Activated naive CD8-positive, alpha-beta T cell treated with anti-CD3 and anti-CD28 coated beads for 36 hours (primary cell): ENCODE data around the gene PNPLA7. TPM values are rescaled to one million over a fixed set of nuclear protein-coding genes. Genes with fewer than 3 reads are reported as not detected.
"Not testable (repeated sequence)": the region's sequence is repeated elsewhere in the genome, so short reads cannot be mapped to it uniquely, and the experiment has no call there.

Experiments
- DNase-seq: peaks from one replicate; pipeline ENCODE4 v3.0.0; 2021
- H3K27ac Mint-ChIP-seq: one replicate; pipeline ENCODE4 v1.8.0; 2022; ENCODE audit warnings: mild to moderate bottlenecking, moderate library complexity, mixed read lengths
- H3K27me3 Mint-ChIP-seq: one replicate; pipeline ENCODE4 v1.8.0; 2022; ENCODE audit warnings: mild to moderate bottlenecking, mixed read lengths
- H3K36me3 Mint-ChIP-seq: one replicate; pipeline ENCODE4 v1.8.0; 2021; ENCODE audit warnings: mild to moderate bottlenecking, mixed read lengths
- H3K4me1 Mint-ChIP-seq: one replicate; pipeline ENCODE4 v1.8.0; 2021; ENCODE audit warnings: mixed read lengths
- H3K4me3 Mint-ChIP-seq: one replicate; pipeline ENCODE4 v1.8.0; 2022; ENCODE audit warnings: mild to moderate bottlenecking, moderate library complexity, mixed read lengths
- H3K9me3 Mint-ChIP-seq: one replicate; pipeline ENCODE4 v1.8.0; 2022; ENCODE audit warnings: mixed read lengths
- total RNA-seq, 2 experiments: library from RNA; stranded (reverse); gene quantifications; one replicate each; pipeline ENCODE4 v1.2.3, GENCODE V29; 2021

The PNPLA7 gene
- total RNA-seq, result 1 to 10 TPM; 2.5 to 2.9 TPM

DNA sequence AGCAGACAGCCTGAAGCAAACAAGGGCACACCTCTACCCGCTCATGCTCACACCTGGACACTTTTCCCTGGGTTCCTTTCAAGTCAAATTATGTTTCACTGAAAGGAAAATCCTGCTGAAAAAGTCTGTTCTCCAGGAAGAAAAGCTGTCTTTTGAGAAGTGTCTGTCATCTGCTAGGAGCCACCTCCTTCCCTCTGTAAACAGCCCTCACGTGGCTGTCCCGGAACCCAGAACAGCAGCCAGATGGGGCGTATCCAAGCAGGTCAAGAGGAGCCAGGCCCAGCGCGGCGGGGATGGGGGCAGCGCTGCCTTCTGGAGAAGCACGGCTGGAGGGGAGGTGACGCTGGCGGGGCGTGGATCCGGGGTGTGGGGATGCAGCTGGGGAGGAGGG, at the start of gene PNPLA7:
TSS of gene PNPLA7 (minus strand) at position 172 of the 391 bp plus-strand sequence. CDS start 205 bp downstream, outside the sequence.
- H3K36me3 Mint-ChIP-seq, result peaks cover 10% of the 10 kb centered on the region
- H3K4me3 Mint-ChIP-seq, result peak within 1 kb of the TSS; percentile 80
- peak; percentile 45 for DNase-seq
- no peaks in the 10 kb centered on the region for H3K9me3 Mint-ChIP-seq
- peak within 1 kb of the TSS; percentile 54 for H3K27ac Mint-ChIP-seq
- H3K4me1 Mint-ChIP-seq, result peaks cover 18% of the 10 kb centered on the region
- no peaks in the 10 kb centered on the region for H3K27me3 Mint-ChIP-seq

DNA sequence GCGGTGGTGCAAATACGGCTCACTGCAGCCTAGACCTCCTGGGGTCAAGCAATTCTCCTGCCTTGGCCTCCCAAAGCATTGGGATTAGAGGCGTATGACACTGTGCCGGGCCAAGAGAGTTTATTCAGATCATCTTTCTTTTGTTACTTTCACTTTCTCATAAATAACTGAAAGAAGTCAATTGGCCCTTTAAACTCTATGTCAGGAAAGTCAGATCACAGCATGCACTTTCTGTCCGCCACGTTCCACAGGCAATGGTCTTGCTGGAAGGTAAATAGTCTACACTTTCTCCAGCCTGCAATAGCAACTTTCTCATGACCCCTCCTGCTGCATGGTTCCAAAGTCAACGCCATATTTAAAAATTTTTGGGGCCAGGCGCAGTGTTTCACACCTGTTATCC, 48.7 kb upstream of the PNPLA7 start:
- H3K9me3 Mint-ChIP-seq, result no peaks in the 10 kb centered on the region
- H3K27ac Mint-ChIP-seq, result no peak overlapping the region
- H3K36me3 Mint-ChIP-seq, result no peaks in the 10 kb centered on the region
- no peak overlapping the region for H3K4me3 Mint-ChIP-seq
- H3K4me1 Mint-ChIP-seq, result peaks cover 5% of the 10 kb centered on the region
- H3K27me3 Mint-ChIP-seq, result no peaks in the 10 kb centered on the region
- DNase-seq, result no peak

DNA sequence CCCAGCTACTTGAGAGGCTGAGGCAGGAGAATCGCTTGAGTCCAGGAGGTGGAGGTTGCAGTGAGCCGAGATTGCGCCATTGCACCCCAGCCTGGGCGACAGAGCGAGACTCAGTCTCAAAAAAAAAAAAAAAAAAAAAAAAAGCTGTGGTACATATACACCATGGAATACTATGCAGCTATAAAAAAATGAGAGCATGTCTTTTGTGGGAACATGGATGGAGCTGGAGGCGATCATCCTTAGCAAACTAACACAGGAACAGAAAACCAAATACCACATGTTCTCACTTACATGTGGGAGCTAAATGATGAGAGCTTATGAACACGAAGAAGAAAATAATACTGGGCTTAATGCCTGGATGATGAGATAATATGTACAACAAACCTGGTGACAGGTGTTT, 46.4 kb upstream of the PNPLA7 start:
- H3K27me3 Mint-ChIP-seq, result not testable (repeated sequence)

DNA sequence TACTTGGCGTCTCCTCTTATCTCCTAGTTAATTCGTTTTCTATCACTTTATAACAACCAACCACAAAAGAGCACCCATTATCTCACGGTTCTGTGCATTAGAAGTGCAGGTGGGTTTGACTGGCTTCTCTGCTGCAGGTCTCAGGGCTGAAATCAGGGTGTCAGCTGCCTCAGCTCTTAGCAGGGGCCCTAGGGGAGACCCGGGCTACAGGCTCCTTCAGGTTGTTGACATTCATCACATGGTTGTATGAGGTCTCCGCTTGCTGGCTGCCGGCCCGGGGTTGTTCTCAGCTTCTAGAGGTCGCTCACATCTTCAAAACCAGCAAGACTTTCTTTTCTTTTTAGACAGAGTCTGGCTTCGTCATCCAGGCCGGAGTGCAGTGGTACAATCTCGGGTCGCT, 43.0 kb upstream of the PNPLA7 start:
- H3K27me3 Mint-ChIP-seq, result no peaks in the 10 kb centered on the region
- DNase-seq, result no peak
- H3K36me3 Mint-ChIP-seq, result peaks cover 4% of the 10 kb centered on the region
- H3K4me3 Mint-ChIP-seq, result no peak overlapping the region
- no peaks in the 10 kb centered on the region for H3K9me3 Mint-ChIP-seq
- no peak overlapping the region for H3K27ac Mint-ChIP-seq
- H3K4me1 Mint-ChIP-seq, result peaks cover 3% of the 10 kb centered on the region

More for the DNA sequence above, 46.4 kb upstream of the PNPLA7 start:
- H3K9me3 Mint-ChIP-seq, H3K27ac Mint-ChIP-seq, H3K36me3 Mint-ChIP-seq, H3K4me1 Mint-ChIP-seq, H3K4me3 Mint-ChIP-seq, DNase-seq: not testable (repeated sequence)

DNA sequence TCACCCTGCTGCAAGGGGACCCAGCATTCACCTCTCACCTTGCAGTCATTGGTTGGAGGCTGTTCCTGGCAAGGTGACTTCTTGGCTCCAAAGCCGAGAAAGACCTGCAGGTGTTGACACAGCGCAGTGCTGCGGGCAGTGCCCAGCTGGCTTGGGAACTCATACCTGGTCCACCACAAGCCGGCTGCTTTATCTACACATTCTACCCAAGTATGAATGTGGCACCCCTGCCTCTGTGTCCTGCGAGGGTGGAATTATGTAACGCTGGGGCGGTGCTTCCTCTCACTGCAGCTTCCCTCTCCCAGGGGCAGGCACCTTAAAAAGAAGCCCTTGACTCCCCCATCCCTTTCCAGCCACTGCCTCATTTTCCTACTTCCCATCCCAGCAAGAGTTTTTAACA, 42.6 kb upstream of the PNPLA7 start:
- H3K27me3 Mint-ChIP-seq, result no peaks in the 10 kb centered on the region
- H3K4me1 Mint-ChIP-seq, result peaks cover 6% of the 10 kb centered on the region
- peaks cover 8% of the 10 kb centered on the region for H3K36me3 Mint-ChIP-seq
- H3K27ac Mint-ChIP-seq, result no peak overlapping the region
- no peaks in the 10 kb centered on the region for H3K9me3 Mint-ChIP-seq
- DNase-seq, result no peak
- H3K4me3 Mint-ChIP-seq, result no peak overlapping the region

DNA sequence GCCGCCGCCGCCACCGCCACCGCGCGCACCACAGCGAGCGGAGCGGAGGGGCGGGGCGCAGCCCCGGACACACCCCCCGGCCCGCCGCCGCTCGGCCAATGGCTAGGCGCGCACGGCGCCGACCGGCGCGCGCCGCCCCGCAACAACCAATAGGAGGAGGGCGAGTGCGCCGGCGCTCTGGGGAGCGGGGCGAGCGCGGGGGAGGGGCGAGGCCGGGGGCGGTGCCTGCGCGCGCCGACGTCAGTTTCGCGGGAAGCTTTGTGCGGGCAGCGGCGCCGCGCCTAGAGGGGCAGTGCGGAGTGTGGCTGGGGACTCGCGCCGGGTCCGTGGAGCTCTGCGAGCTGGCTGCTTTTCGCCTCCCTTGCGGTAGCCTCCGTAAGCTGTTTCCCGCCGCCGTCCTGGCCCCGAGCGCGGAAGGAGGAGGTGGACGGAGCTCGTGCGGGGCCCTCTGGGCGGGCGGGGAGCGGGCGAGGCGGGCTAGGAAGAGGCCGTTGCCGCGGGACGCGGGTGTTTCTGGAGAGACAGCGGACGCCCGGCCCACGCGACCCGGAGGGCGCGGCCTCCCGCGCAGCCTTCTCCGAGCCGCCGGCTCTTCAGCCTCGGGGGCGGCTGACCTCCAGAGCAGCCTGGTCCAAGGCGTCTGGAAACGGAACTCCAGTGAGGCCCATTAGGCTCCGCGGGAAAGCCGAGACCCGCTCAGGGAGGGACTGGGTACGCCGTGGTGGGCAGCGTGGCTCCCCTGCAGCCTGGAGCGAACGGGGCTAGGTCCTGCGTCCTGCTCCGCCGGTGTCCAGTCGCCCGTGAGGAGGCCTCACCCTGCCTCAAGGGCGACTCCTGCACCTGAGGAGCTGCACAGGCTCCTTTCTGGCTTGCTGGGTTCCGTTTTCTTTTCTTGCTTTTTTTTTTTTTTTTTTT, 40.5 kb upstream of the PNPLA7 start, which contains the start of gene ZMYND19:
TSS of gene ZMYND19 (minus strand) at position 44 of the 915 bp plus-strand sequence. CDS start 249 bp downstream, outside the sequence.
- H3K9me3 Mint-ChIP-seq, result no peaks in the 10 kb centered on the region
- peaks cover 16% of the 10 kb centered on the region for H3K36me3 Mint-ChIP-seq
- H3K4me1 Mint-ChIP-seq, result peaks cover 8% of the 10 kb centered on the region
- H3K27ac Mint-ChIP-seq, result peak within 1 kb of the TSS; percentile 93
- H3K27me3 Mint-ChIP-seq, result no peaks in the 10 kb centered on the region
- H3K4me3 Mint-ChIP-seq, result peak within 1 kb of the TSS; percentile 97
- DNase-seq, result peak; percentile 95

DNA sequence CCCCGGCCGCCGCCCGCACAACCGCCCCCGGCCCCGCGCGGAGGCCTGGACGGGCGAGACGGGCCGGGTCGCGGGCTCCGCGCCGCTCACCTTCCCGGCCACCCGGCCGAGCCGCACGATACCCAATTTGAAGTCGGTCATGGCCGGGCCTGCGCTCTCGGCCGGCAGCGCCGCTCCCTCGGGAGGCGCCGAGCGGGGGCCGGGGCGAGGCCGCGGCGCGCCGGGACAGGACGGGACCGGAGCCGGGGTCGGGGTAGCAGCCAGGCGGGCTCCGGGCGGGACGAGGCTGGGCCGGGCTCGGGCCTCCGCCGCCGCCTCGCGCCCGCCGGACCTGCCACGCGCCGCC, 39.9 kb upstream of the PNPLA7 start:
- Mint-ChIP-seq H3K9me3 (no peaks in the 10 kb centered on the region), H3K4me3 (no peak overlapping the region), H3K27ac (no peak overlapping the region), H3K36me3 (peaks cover 16% of the 10 kb centered on the region), H3K4me1 (peaks cover 8% of the 10 kb centered on the region), H3K27me3 (no peaks in the 10 kb centered on the region)
- no peak for DNase-seq

DNA sequence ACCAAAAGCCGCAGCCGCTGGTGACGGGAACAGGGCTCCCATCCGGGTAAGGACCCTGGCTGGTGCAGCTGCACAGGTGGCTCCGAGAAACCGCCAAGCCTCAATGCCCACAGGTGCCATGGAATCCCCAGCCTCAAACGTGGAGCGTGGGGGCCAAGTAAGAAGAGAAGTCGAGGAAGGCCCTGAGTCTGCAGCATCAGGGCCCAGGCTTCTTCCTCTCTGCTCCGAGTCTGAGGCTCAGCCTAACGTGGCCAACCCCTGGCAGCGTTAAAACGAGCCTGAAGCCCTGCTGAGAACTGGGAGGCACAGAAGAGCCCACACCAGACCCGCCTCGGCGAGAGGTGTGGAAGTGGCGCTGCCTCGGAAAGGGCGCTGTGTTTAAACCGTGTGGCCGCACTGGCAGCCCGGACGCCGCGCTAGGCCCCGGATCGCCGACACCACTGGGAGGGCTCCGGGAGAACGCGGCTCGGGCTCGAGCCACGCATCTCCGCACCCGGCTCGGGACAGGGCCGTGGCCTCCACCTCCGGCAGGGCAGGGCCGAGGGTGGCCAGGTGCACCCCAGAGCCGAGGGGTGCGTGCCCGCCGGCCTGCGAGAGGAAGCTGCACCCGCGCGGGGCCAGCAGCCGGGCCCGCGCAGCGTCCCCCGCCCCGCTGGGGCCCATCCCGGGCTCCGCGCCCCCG, 39.4 kb upstream of the PNPLA7 start:
- Mint-ChIP-seq H3K36me3 (peaks cover 19% of the 10 kb centered on the region), H3K4me3 (peak overlapping the region; percentile 86), H3K9me3 (no peaks in the 10 kb centered on the region), H3K27ac (peak overlapping the region; percentile 75), H3K27me3 (no peaks in the 10 kb centered on the region), H3K4me1 (peaks cover 8% of the 10 kb centered on the region)
- no peak for DNase-seq

DNA sequence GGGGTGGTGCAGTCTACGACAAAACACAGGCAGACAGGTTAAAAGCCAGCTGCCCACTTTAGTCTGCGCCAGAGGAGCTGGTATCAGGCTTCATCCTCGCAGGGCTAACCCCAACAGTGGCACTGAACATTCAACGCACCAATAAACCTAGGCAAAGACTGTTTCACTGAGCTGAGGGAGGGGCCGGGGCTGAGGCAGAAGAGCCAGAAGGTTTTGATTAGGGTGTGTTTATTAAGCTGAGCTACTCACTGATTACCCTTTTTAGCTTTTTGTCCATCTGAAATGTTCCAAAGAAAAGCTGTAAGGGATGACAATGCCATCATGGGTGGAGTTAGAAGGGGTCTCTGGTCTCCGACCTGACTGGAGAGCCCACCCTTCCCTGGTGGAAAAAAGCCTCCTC, 38.7 kb upstream of the PNPLA7 start:
- DNase-seq, result no peak
- Mint-ChIP-seq H3K27ac (no peak overlapping the region), H3K4me1 (peaks cover 8% of the 10 kb centered on the region), H3K9me3 (no peaks in the 10 kb centered on the region), H3K36me3 (peaks cover 19% of the 10 kb centered on the region), H3K27me3 (no peaks in the 10 kb centered on the region), H3K4me3 (peak overlapping the region; percentile 86)

DNA sequence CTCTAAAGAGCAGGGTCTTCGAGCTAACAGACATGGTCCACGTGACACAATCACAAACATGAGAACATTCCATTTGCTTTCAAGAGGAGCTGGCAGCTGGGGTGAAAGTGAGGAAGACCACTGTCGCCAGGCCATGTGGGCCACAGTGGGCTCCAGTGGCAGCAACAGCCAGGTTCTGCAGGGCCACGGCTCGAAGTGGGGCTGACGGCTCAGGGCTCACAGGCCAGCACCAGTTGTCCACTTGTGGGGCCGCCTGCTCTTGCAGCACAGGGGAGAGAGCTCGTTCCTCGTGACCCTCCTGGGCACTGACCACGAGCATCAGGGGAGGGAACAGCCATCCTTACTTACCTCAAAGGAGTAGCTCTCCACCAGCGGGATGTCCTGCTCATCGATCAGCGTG, 38.1 kb upstream of the PNPLA7 start:
- H3K4me3 Mint-ChIP-seq, result peak overlapping the region; percentile 54
- DNase-seq, result no peak
- no peaks in the 10 kb centered on the region for H3K9me3 Mint-ChIP-seq
- H3K4me1 Mint-ChIP-seq, result peaks cover 8% of the 10 kb centered on the region
- peaks cover 19% of the 10 kb centered on the region for H3K36me3 Mint-ChIP-seq
- no peaks in the 10 kb centered on the region for H3K27me3 Mint-ChIP-seq
- H3K27ac Mint-ChIP-seq, result no peak overlapping the region

DNA sequence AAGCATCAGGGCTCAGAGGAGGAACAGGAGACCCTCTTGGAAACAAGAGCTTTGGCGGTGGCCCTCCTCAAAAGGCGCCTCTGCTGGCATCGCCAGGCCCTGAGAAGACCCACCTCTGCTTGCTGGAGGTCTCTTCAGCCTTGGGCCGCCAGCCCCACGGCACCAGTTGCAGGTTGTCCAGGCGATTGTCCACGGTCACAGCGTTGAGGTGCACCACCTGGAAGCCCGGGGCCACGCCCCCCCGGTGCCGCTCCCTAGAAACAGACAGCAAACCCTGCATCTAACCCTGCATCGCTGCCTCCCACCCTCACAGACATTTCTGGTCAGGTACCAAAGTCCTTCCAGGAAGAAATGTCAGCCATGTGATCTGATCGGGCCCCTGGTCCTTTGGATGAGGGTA, 36.7 kb upstream of the PNPLA7 start:
- no peaks in the 10 kb centered on the region for H3K9me3 Mint-ChIP-seq
- H3K4me1 Mint-ChIP-seq, result peaks cover 8% of the 10 kb centered on the region
- peaks cover 19% of the 10 kb centered on the region for H3K36me3 Mint-ChIP-seq
- no peak for DNase-seq
- no peak overlapping the region for H3K27ac Mint-ChIP-seq
- no peaks in the 10 kb centered on the region for H3K27me3 Mint-ChIP-seq
- H3K4me3 Mint-ChIP-seq, result no peak overlapping the region

DNA sequence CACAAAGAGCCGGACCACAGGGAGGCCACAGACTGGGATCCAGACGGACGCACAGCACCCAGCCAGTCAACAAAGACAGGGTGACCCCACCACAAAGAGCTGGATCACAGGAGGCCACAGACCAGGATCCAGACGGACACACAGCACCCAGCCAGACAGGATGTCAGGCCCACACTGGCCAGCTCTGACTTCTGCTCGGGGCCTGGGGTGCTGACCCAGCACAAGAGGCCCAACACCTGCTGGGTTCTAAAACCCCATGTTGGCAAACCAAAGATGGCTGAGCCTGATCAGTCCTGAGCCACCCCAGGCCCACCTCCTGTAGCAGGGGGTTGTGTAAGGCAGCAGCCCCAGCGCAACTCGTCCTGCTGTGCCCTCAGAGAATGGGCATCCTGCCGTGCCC, 33.8 kb upstream of the PNPLA7 start:
- Mint-ChIP-seq H3K4me1 (peaks cover 9% of the 10 kb centered on the region), H3K36me3 (peaks cover 17% of the 10 kb centered on the region), H3K4me3 (no peak overlapping the region), H3K27ac (no peak overlapping the region), H3K9me3 (no peaks in the 10 kb centered on the region), H3K27me3 (no peaks in the 10 kb centered on the region)
- DNase-seq, result no peak

DNA sequence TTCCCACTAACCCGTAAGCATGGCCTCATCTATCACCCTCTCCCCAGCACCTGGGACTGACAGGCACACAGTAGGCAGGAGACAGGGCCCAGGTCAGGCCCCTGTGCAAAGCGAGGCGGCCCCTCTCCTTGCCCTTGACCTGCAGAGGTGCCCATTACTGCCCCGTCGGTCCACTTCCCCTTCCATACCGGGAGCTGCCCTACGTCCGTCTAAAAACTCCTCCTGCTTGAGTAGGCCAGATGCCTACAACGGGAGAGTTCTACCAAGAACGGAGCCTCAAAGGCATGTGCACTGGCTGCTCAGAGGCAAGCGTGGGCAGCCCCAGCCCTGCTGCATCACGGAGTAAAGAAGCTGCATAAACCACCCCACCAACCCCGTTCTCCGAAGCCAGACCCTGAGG, 33.1 kb upstream of the PNPLA7 start:
- Mint-ChIP-seq H3K4me3 (no peak overlapping the region), H3K27ac (peak overlapping the region; percentile 6), H3K9me3 (no peaks in the 10 kb centered on the region), H3K36me3 (peaks cover 15% of the 10 kb centered on the region), H3K27me3 (no peaks in the 10 kb centered on the region), H3K4me1 (peaks cover 7% of the 10 kb centered on the region)
- DNase-seq, result no peak

DNA sequence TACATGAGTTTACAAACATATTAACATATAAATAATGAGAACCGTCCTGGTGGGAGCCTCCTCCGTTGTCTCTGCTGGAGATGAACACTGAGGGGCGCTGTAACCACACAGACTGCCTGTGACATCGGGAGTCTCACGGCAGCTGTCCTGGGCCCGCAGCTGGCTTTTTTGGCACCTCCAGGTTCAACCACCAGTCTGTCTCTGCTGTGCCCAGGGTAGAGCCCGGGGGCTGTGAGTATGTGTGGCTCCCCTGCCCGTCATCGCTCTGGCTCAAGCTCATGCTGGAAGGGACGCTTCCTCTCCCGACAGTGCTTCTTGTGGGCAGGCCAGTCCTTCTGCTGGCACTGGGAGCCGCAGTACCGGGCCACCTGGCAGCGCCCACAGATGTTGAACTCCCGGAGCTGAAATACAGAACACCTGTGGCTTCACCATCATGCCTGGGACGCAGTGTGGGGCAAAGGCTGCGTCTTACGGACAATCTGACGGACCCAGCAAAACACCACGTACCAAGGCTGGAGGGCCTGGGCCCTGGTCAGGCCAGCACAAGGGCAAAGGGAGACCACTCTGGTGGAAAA, 32.2 kb upstream of the PNPLA7 start:
- peaks cover 9% of the 10 kb centered on the region for H3K36me3 Mint-ChIP-seq
- no peaks in the 10 kb centered on the region for H3K27me3 Mint-ChIP-seq
- H3K9me3 Mint-ChIP-seq, result no peaks in the 10 kb centered on the region
- H3K4me1 Mint-ChIP-seq, result peaks cover 7% of the 10 kb centered on the region
- no peak for DNase-seq
- no peak overlapping the region for H3K4me3 Mint-ChIP-seq
- no peak overlapping the region for H3K27ac Mint-ChIP-seq
